Calu3 (cell line): Measurements from ENCODE around the gene GLB1L. TPM values are rescaled to one million over a fixed set of nuclear protein-coding genes. Genes with fewer than 3 reads are reported as not detected.

ENCODE experiments used
- BruUV-seq: library from RNA; stranded (reverse); fragments of 400-500 nt; replicated peaks from 2 replicates; lab custom pipeline; 2021; lab: Mats Ljungman, UMichigan
- CTCF ChIA-PET: fragments of 300-600 bp; sonication (Branson Sonifier 250); formaldehyde crosslinking; loops from one replicate; lab custom pipeline; 2022; ENCODE audit warnings: antibody characterized with exemption; lab: Charles Lee
- DNase-seq: peaks from one replicate; pipeline ENCODE4 v3.0.0; 2022
- H3K27ac Mint-ChIP-seq: one replicate; pipeline ENCODE4 v1.8.0; 2022; ENCODE audit warnings: mixed read lengths; ENCODE audit not compliant: unreplicated experiment
- H3K27me3 Mint-ChIP-seq: one replicate; pipeline ENCODE4 v1.8.0; 2022; ENCODE audit warnings: mixed read lengths; ENCODE audit not compliant: unreplicated experiment
- H3K36me3 Mint-ChIP-seq: one replicate; pipeline ENCODE4 v1.8.0; 2022; ENCODE audit warnings: mild to moderate bottlenecking, moderate library complexity, mixed read lengths; ENCODE audit not compliant: insufficient read depth, unreplicated experiment
- H3K4me1 Mint-ChIP-seq: one replicate; pipeline ENCODE4 v1.8.0; 2022; ENCODE audit warnings: mild to moderate bottlenecking, low read depth, mixed read lengths; ENCODE audit not compliant: unreplicated experiment
- H3K4me3 Mint-ChIP-seq: one replicate; pipeline ENCODE4 v1.8.0; 2022; ENCODE audit warnings: mild to moderate bottlenecking, low read depth, moderate library complexity, mixed read lengths; ENCODE audit not compliant: unreplicated experiment
- H3K9me3 Mint-ChIP-seq: one replicate; pipeline ENCODE4 v1.8.0; 2022; ENCODE audit warnings: low read depth, mixed read lengths; ENCODE audit not compliant: unreplicated experiment
- CTCF ChIP-seq: fragments of 200-600 bp; IDR thresholded peaks from one replicate; pipeline ENCODE4 v1.8.0; 2022; ENCODE audit warnings: antibody characterized with exemption; ENCODE audit not compliant: unreplicated experiment
- intact Hi-C: fragments of 100-400 bp; cut with micrococcal nuclease; formaldehyde crosslinking; loops from one replicate; pipeline ENCODE4 v1.10.0; 2022; ENCODE audit not compliant: unreplicated experiment
- total RNA-seq: library from RNA; stranded (reverse); gene quantifications from 2 replicates; pipeline ENCODE4 v1.2.3, GENCODE V29; 2022

GLB1L gene
- total RNA-seq, 1 experiment from 2014 or later: 12.1 TPM

- TSS peak; percentile 6 for BruUV-seq
- CTCF ChIA-PET: no interaction called here
Measured at GRCh38 chr2:219286436-219287115, 41.3 kb upstream of the GLB1L start.

GRCh38 chr2:219285894-219286425, 40.7 kb upstream of the GLB1L start:
- no peaks in the 10 kb centered on the region for H3K9me3 Mint-ChIP-seq
- BruUV-seq: no TSS peak
- no peak for DNase-seq
- no peak overlapping the region for H3K4me3 Mint-ChIP-seq
- intact Hi-C loops: no loop called here
- no peak overlapping the region for H3K27ac Mint-ChIP-seq
- H3K4me1 Mint-ChIP-seq: peaks cover 11% of the 10 kb centered on the region
- peaks cover 10% of the 10 kb centered on the region for H3K27me3 Mint-ChIP-seq
- CTCF ChIA-PET: no interaction called here
- TF ChIP-seq CTCF: no peak
- H3K36me3 Mint-ChIP-seq: peaks cover 8% of the 10 kb centered on the region

More at GRCh38 chr2:219286436-219287115, 41.3 kb upstream of the GLB1L start:
- intact Hi-C loops: no loop called here
- TF ChIP-seq CTCF: no peak
- Mint-ChIP-seq H3K27ac (no peak overlapping the region), H3K36me3 (peaks cover 8% of the 10 kb centered on the region), H3K9me3 (no peaks in the 10 kb centered on the region), H3K27me3 (peaks cover 10% of the 10 kb centered on the region), H3K4me3 (no peak overlapping the region), H3K4me1 (peaks cover 7% of the 10 kb centered on the region)
- DNase-seq: no peak

GRCh38 chr2:219285373-219285735, 40.1 kb upstream of the GLB1L start:
- peaks cover 17% of the 10 kb centered on the region for H3K4me1 Mint-ChIP-seq
- peaks cover 8% of the 10 kb centered on the region for H3K36me3 Mint-ChIP-seq
- H3K9me3 Mint-ChIP-seq: no peaks in the 10 kb centered on the region
- H3K27me3 Mint-ChIP-seq: peaks cover 8% of the 10 kb centered on the region
- TF ChIP-seq CTCF: no peak
- H3K4me3 Mint-ChIP-seq: no peak overlapping the region
- intact Hi-C loops: no loop called here
- BruUV-seq: no TSS peak
- DNase-seq: no peak
- CTCF ChIA-PET: no interaction called here
- no peak overlapping the region for H3K27ac Mint-ChIP-seq

- intact Hi-C loops: no loop called here
- no peak for TF ChIP-seq CTCF
- H3K27ac Mint-ChIP-seq: no peak overlapping the region
- no TSS peak for BruUV-seq
- H3K4me3 Mint-ChIP-seq: no peak overlapping the region
- H3K27me3 Mint-ChIP-seq: peaks cover 2% of the 10 kb centered on the region
- DNase-seq: no peak
- peaks cover 14% of the 10 kb centered on the region for H3K36me3 Mint-ChIP-seq
- CTCF ChIA-PET: no interaction called here
- H3K9me3 Mint-ChIP-seq: no peaks in the 10 kb centered on the region
- peaks cover 19% of the 10 kb centered on the region for H3K4me1 Mint-ChIP-seq
Measured at GRCh38 chr2:219284501-219285372, 39.5 kb upstream of the GLB1L start.
